Activated CD8-positive, alpha-beta T cell treated with anti-CD3 and anti-CD28 coated beads for 36 hours (primary cell): Measurements from ENCODE around the gene PHF2. TPM values are rescaled to one million over a fixed set of nuclear protein-coding genes. Genes with fewer than 3 reads are reported as not detected.
A peak's percentile ranks its signal among the peaks of the same experiment; 100 is the strongest.

Source experiments
- ATAC-seq: fragments of 200-7000 bp; cut with Tn5 transposase; one replicate; pipeline ENCODE4 v1.10.0; 2021; ENCODE audit warnings: mild to moderate bottlenecking, moderate library complexity
- CTCF ChIA-PET: fragments of 350-600 bp; sonication (Branson Sonifier 250); formaldehyde crosslinking; loops from one replicate; lab custom pipeline; 2021; ENCODE audit warnings: antibody characterized with exemption; lab: Charles Lee
- POLR2A ChIA-PET: fragments of 350-600 bp; sonication (Branson Sonifier 250); formaldehyde crosslinking; loops from one replicate; lab custom pipeline; 2021; ENCODE audit warnings: antibody characterized with exemption; lab: Charles Lee
- DNase-seq: peaks from one replicate; pipeline ENCODE4 v3.0.0-alpha.2; 2020
- H3K27ac Mint-ChIP-seq: one replicate; pipeline ENCODE4 v1.8.0; 2021; ENCODE audit warnings: mild to moderate bottlenecking, mixed read lengths
- H3K27me3 Mint-ChIP-seq: one replicate; pipeline ENCODE4 v1.8.0; 2021; ENCODE audit warnings: mixed read lengths
- H3K36me3 Mint-ChIP-seq: one replicate; pipeline ENCODE4 v1.8.0; 2021; ENCODE audit warnings: low read depth, mixed read lengths
- H3K4me1 Mint-ChIP-seq: one replicate; pipeline ENCODE4 v1.8.0; 2021; ENCODE audit warnings: low read depth, mixed read lengths
- H3K4me3 Mint-ChIP-seq: one replicate; pipeline ENCODE4 v1.8.0; 2021; ENCODE audit warnings: mild to moderate bottlenecking, moderate library complexity, mixed read lengths
- H3K9me3 Mint-ChIP-seq: one replicate; pipeline ENCODE4 v1.8.0; 2021; ENCODE audit warnings: mixed read lengths
- intact Hi-C: fragments of 100-400 bp; cut with micrococcal nuclease; formaldehyde crosslinking; loops from one replicate; pipeline ENCODE4 v1.10.0; 2022
- total RNA-seq, 2 experiments: library from RNA; stranded (reverse); gene quantifications; one replicate each; pipeline ENCODE4 v1.2.3, GENCODE V29; 2021
- TF ChIP-seq, protein P1 (sequence below): fragments of 200-600 bp; IDR thresholded peaks from one replicate; pipeline ENCODE4 v1.8.0; 2022; ENCODE audit warnings: antibody characterized with exemption, mild to moderate bottlenecking

PHF2 gene
- total RNA-seq, 2 experiments from 2014 or later: 12.9 to 13.1 TPM

DNA sequence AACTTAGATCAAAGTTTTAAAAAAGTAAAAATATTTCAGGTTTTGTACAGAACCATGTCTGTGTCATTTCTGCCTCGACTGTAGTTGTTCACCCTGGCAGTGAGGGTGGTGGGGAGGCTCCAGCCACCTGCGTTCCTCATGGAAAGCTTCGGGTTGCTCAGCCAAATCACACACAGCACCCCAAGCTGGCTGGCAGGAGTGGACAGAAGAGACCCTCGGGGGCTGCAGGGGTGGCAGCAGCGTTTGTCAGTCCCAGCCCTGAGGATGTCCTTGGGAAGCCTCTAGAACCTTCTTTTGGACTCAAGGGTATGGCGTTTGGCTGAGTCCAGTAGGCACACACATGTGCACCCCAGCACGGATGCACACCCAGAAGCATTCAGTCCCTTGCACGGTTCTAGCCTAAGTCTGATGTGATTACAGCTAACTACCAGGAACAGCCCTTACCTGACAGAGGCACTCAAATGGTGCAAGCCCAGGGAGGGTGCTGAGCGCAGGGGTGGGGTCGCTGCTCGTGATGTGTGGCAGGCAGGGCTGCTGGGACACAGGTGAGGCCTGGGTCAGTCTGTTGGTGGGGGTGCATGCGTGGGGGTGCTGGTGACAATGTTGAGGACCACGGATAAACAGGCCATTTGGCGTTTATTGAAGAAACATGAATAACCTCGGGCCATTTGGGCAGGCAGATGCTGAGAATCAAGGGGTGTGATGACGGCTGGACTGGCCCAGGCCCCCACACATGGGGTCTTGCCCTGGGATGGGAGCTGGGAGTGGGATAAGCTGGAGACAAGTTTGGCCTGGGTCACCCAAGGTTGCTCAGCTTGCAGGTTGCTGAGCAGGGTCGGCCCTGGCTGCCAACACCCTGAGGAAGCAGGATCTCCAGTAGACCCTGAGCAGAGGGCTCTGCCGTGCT lies 103.4 kb downstream of the PHF2 start:
- POLR2A ChIA-PET: interaction anchor here (0.6 kb wide), 1 partner anchor 516 kb away, joined by 3 read pairs; no protein-coding TSS in a partner anchor
- CTCF ChIA-PET: interaction anchor here (1.1 kb wide), 1 partner anchor 283 kb away, joined by 7 read pairs; no protein-coding TSS in a partner anchor
- intact Hi-C loops: no loop called here

DNA sequence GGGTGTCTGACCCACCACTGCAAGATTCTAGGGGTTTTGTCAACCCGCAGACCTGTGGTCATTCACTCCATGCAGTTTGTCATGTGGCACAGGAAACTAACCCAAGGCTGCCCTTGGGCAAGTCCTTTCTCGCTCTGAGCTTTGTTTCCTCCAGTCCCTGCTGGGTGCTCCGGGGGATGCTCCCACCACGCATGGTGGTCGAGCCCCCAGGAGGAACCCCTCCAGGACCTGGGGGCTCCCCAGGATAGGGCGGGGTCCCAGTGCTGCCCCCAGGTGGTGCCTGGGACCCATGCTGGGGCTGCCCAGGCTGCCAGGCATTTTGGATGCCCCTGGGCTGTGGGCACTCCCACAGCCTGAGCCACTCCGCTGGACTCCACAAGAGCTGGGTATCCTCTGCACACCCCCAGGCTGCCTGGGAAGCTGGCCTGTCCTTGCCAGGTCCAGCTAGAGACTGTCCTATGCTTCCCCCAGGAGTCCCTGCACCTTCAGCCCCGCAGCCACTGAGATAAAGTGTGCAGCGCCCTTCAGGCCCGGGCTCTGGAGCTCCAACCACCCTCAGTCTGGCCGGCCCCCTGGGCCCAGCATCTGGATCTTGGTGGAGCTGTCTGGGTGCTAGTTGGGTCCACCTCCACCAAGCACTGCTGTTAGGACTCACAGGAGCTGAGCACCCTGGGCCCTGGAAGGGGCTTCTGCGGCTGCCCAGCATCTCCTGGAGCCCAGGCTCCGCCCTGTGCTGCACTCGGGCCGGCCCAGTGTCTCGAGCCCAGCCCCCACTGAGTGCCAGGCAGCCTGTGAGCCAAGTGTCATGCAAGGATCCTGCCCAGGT lies 104.3 kb downstream of the PHF2 start:
- DNase-seq (no peak), ATAC-seq (no peak)
- TF ChIP-seq, protein P1, sequence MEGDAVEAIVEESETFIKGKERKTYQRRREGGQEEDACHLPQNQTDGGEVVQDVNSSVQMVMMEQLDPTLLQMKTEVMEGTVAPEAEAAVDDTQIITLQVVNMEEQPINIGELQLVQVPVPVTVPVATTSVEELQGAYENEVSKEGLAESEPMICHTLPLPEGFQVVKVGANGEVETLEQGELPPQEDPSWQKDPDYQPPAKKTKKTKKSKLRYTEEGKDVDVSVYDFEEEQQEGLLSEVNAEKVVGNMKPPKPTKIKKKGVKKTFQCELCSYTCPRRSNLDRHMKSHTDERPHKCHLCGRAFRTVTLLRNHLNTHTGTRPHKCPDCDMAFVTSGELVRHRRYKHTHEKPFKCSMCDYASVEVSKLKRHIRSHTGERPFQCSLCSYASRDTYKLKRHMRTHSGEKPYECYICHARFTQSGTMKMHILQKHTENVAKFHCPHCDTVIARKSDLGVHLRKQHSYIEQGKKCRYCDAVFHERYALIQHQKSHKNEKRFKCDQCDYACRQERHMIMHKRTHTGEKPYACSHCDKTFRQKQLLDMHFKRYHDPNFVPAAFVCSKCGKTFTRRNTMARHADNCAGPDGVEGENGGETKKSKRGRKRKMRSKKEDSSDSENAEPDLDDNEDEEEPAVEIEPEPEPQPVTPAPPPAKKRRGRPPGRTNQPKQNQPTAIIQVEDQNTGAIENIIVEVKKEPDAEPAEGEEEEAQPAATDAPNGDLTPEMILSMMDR: no peak
- peaks cover 8% of the 10 kb centered on the region for H3K36me3 Mint-ChIP-seq
- intact Hi-C loops: no loop called here
- POLR2A ChIA-PET: no interaction called here
- no peak overlapping the region for H3K27ac Mint-ChIP-seq
- H3K4me3 Mint-ChIP-seq: no peak overlapping the region
- H3K4me1 Mint-ChIP-seq: no peaks in the 10 kb centered on the region
- H3K27me3 Mint-ChIP-seq: no peaks in the 10 kb centered on the region
- CTCF ChIA-PET: interaction anchor here (0.7 to 2.6 kb wide), 4 partner anchors 10 to 322 kb away, joined by 3 to 21 read pairs (median 5); no protein-coding TSS in a partner anchor
- H3K9me3 Mint-ChIP-seq: no peaks in the 10 kb centered on the region

More for the DNA sequence above, 103.4 kb downstream of the PHF2 start:
- Mint-ChIP-seq H3K9me3 (no peaks in the 10 kb centered on the region), H3K36me3 (peaks cover 9% of the 10 kb centered on the region), H3K27me3 (no peaks in the 10 kb centered on the region), H3K4me1 (no peaks in the 10 kb centered on the region), H3K27ac (no peak overlapping the region), H3K4me3 (no peak overlapping the region)
- ATAC-seq: no peak
- DNase-seq: no peak
- TF ChIP-seq, protein P1: no peak

DNA sequence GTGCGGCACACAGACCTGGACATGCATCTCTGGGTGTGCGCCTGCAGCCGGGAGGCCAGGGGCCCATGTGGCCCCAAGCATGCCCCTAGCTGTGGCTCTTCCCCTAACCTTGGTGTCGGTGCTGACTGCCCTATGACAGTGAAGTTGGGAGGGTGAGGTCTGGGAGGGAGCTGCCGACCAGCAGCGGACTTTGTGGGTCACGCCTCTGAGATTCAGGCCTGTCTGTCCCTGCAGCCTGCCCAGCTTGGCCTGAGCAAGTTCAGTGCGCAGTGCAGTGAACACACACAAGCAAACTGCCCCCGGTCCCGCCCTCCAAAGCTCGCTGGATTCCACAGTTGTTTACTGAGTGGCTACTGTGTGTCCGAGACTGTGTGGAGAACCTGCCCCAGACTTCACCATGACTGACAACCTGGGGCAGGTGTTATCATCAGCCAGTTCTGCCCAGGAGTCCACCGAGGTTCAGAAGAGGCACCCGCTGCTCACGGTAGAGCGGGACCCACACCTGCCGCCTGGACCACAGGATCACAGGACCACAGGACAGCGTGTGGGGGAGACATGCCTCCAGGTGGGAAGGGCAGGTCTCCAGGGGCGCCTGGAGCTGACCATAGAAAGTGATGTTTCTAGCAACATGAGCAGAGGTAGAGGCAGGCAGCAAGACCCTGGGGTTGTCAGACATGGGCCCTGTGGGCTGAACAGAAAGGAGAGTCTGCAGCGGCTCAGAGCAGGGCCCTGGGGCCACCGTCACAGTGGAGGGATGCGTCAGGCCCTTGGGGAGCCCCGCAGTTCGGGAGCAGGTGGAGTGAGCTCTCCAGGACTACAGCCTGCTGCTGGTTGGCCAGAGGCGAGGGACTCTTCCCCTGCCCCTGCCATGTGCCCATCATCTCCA lies 105.1 kb downstream of the PHF2 start:
- DNase-seq (no peak), ATAC-seq (peak; percentile 27)
- no peaks in the 10 kb centered on the region for H3K4me1 Mint-ChIP-seq
- TF ChIP-seq, protein P1: no peak
- peaks cover 4% of the 10 kb centered on the region for H3K36me3 Mint-ChIP-seq
- intact Hi-C loops: loop anchor here (2.0 kb wide), 2 partner anchors 281 to 321 kb away; no protein-coding TSS in a partner anchor
- no peaks in the 10 kb centered on the region for H3K27me3 Mint-ChIP-seq
- no peak overlapping the region for H3K4me3 Mint-ChIP-seq
- no peaks in the 10 kb centered on the region for H3K9me3 Mint-ChIP-seq
- H3K27ac Mint-ChIP-seq: no peak overlapping the region
- CTCF ChIA-PET: interaction anchor here (0.7 to 3.6 kb wide), 11 partner anchors 9 to 322 kb away, joined by 3 to 37 read pairs (median 3); partner anchors contain the start of gene BARX1
- POLR2A ChIA-PET: interaction anchor here (0.5 kb wide), 1 partner anchor 157 kb away, joined by 3 read pairs; no protein-coding TSS in a partner anchor

DNA sequence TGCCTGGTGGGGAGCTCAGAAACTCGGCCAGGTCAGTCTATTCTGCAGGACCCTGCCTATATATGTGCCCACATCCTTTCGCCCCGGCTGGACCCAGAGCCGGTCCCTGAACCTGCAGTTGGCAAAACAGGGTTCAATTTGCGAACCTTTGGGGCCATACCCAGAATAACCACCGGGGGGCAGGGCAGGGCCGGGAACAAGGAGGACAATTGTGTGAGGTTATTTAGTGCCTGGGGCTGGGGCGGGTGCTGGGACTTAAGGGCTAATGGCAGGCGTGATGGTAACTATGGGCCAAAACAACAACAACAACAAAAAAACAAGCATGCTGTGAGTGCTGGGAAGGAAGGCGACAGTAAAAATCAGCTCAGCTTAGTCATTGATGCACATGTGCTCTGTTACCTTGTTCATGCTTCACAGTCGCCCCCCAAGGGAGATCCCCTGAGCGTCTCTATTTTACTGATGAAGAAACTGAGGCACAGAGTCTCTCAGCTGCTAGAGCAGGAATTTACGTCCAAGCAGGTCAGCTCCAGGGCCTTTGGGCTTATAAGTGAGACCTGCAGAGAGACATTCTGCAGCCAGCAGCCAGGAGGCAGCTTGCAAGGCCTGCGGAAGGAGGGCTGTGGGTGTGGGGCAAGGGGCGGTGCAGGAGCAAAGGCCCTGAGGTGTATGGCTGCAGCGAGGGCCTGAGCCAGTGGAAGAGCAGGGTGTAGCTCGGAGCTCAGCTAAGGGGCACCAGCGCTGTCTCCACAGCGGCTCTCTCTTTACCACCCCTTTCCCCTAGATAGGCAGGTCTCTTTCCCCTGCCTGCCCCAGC lies 106.0 kb downstream of the PHF2 start:
- TF ChIP-seq, protein P1: peak; percentile 85
- intact Hi-C loops: loop anchor here (2.0 kb wide), 2 partner anchors 280 to 320 kb away; no protein-coding TSS in a partner anchor
- Mint-ChIP-seq H3K36me3 (peaks cover 4% of the 10 kb centered on the region), H3K27me3 (no peaks in the 10 kb centered on the region), H3K4me3 (no peak overlapping the region), H3K9me3 (no peaks in the 10 kb centered on the region), H3K4me1 (no peaks in the 10 kb centered on the region), H3K27ac (no peak overlapping the region)
- ChIA-PET CTCF (interaction anchor here (0.6 to 3.6 kb wide), 16 partner anchors 8 to 1051 kb away, joined by 3 to 37 read pairs (median 3); partner anchors contain the start of gene BARX1), POLR2A (interaction anchor here (0.5 to 1.0 kb wide), 2 partner anchors 158 to 277 kb away, joined by 3 read pairs; no protein-coding TSS in a partner anchor)
- ATAC-seq: peak; percentile 79
- peak; percentile 78 for DNase-seq
